ENCODE results near the gene PPTC7.

- TF ChIP-seq, protein P1, sequence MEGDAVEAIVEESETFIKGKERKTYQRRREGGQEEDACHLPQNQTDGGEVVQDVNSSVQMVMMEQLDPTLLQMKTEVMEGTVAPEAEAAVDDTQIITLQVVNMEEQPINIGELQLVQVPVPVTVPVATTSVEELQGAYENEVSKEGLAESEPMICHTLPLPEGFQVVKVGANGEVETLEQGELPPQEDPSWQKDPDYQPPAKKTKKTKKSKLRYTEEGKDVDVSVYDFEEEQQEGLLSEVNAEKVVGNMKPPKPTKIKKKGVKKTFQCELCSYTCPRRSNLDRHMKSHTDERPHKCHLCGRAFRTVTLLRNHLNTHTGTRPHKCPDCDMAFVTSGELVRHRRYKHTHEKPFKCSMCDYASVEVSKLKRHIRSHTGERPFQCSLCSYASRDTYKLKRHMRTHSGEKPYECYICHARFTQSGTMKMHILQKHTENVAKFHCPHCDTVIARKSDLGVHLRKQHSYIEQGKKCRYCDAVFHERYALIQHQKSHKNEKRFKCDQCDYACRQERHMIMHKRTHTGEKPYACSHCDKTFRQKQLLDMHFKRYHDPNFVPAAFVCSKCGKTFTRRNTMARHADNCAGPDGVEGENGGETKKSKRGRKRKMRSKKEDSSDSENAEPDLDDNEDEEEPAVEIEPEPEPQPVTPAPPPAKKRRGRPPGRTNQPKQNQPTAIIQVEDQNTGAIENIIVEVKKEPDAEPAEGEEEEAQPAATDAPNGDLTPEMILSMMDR (IDR thresholded peaks at IDR 0.05), result no peak
- TF ChIP-seq ZFX (IDR thresholded peaks at IDR 0.05; ENCODE audit: borderline replicate concordance), result no peak
Observed at GRCh38 chr12:110501752-110502738, 81.1 kb downstream of the PPTC7 start, which contains the start of the genes RAD9B and VPS29.
